HEK293T (cell line): ENCODE results near the gene TMED10.

ENCODE experiments used
- CTCF ChIA-PET: fragments of 350-600 bp; formaldehyde crosslinking; extraction: SDS; loops from one replicate; lab custom pipeline; 2021; ENCODE audit warnings: antibody characterized with exemption, inconsistent platforms; lab: Yijun Ruan, JAX
- POLR2A ChIA-PET: fragments of 350-600 bp; formaldehyde crosslinking; extraction: SDS; loops from one replicate; lab custom pipeline; 2020; ENCODE audit warnings: antibody characterized with exemption, inconsistent platforms; lab: Yijun Ruan, JAX
- DNase-seq: peaks from one replicate; pipeline ENCODE4 v3.0.0; 2012; ENCODE audit warnings: mixed read lengths; ENCODE audit errors: extremely low spot score
- ARNT ChIP-seq: fragments of 450-650 bp; IDR thresholded peaks from 2 replicates; pipeline ENCODE4 v1.6.1; 2017; ENCODE audit warnings: mild to moderate bottlenecking
- BHLHE40 ChIP-seq: fragments of 450-650 bp; IDR thresholded peaks from 2 replicates; pipeline ENCODE4 v1.6.1; 2016; ENCODE audit warnings: mild to moderate bottlenecking, moderate library complexity, borderline replicate concordance
- CTBP1 ChIP-seq: fragments of 450-650 bp; IDR thresholded peaks from 2 replicates; pipeline ENCODE4 v1.6.1; 2016; ENCODE audit warnings: borderline replicate concordance
- ELF4 ChIP-seq: fragments of 450-650 bp; IDR thresholded peaks from 2 replicates; pipeline ENCODE4 v1.6.1; 2017; ENCODE audit warnings: antibody characterized with exemption
- FOXA1 ChIP-seq: fragments of 450-650 bp; IDR thresholded peaks from 2 replicates; pipeline ENCODE4 v1.6.1; 2016; ENCODE audit warnings: mild to moderate bottlenecking
- FOXK2 ChIP-seq: fragments of 450-650 bp; IDR thresholded peaks from 2 replicates; pipeline ENCODE4 v1.6.1; 2016; ENCODE audit warnings: mild to moderate bottlenecking
- FOXM1 ChIP-seq: fragments of 450-650 bp; IDR thresholded peaks from 2 replicates; pipeline ENCODE4 v1.6.1; 2017; ENCODE audit warnings: mild to moderate bottlenecking, borderline replicate concordance
- HDGF ChIP-seq: fragments of 450-650 bp; IDR thresholded peaks from 2 replicates; pipeline ENCODE4 v1.6.1; 2017; ENCODE audit warnings: antibody characterized with exemption, borderline replicate concordance
- L3MBTL2 ChIP-seq: fragments of 450-650 bp; conservative IDR thresholded peaks from 2 replicates; pipeline ENCODE4 v1.6.1; 2016; ENCODE audit warnings: mild to moderate bottlenecking
- LEF1 ChIP-seq: fragments of 450-650 bp; IDR thresholded peaks from 2 replicates; pipeline ENCODE4 v1.6.1; 2017; ENCODE audit warnings: mild to moderate bottlenecking, borderline replicate concordance
- NFRKB ChIP-seq: fragments of 450-650 bp; IDR thresholded peaks from 2 replicates; pipeline ENCODE4 v1.6.1; 2016; ENCODE audit warnings: mild to moderate bottlenecking, moderate library complexity
- PKNOX1 ChIP-seq: fragments of 450-650 bp; IDR thresholded peaks from 2 replicates; pipeline ENCODE4 v1.6.1; 2016
- SP1 ChIP-seq: fragments of 450-650 bp; IDR thresholded peaks from 2 replicates; pipeline ENCODE4 v1.6.1; 2017
- SUZ12 ChIP-seq: fragments of 450-650 bp; IDR thresholded peaks from 2 replicates; pipeline ENCODE4 v1.6.1; 2016; ENCODE audit warnings: mild to moderate bottlenecking
- TARDBP ChIP-seq: fragments of 450-650 bp; IDR thresholded peaks from 2 replicates; pipeline ENCODE4 v1.6.1; 2016
- ZNF384 ChIP-seq: fragments of 450-650 bp; IDR thresholded peaks from 2 replicates; pipeline ENCODE4 v1.6.1; 2016

TMED10 gene

DNA sequence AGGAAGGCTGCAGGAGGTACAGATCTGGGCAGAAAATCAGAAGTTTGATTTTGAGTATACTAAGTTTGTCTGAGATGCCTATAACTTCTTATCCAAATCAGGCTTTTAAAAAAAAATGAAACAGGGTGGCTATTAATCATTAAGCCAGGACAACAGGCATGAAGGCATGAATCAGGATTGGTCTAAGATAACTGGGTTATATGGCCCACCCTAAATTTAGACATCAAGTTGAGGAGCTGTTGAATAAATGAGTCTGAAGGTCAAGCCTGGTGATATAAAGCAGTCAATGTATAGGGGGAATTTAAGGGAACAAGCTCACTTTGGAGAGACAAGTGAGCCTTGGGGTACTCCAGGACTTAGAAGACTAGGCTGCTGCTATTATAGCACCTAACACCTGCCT is 78.2 kb downstream of the TMED10 start:
- DNase-seq = no peak
- TF ChIP-seq ELF4 = no peak
- no peak for TF ChIP-seq PKNOX1
- no peak for TF ChIP-seq CTBP1
- TF ChIP-seq LEF1 = no peak
- TF ChIP-seq L3MBTL2 = no peak
- no peak for TF ChIP-seq SP1
- no peak for TF ChIP-seq NFRKB
- TF ChIP-seq FOXK2 = no peak
- no peak for TF ChIP-seq ZNF384
- no peak for TF ChIP-seq FOXM1
- TF ChIP-seq TARDBP = no peak
- no peak for TF ChIP-seq SUZ12
- TF ChIP-seq BHLHE40 = no peak
- TF ChIP-seq HDGF = no peak
- no peak for TF ChIP-seq ARNT
- TF ChIP-seq FOXA1 = no peak
- ChIA-PET CTCF (no interaction called here), POLR2A (no interaction called here)

DNA sequence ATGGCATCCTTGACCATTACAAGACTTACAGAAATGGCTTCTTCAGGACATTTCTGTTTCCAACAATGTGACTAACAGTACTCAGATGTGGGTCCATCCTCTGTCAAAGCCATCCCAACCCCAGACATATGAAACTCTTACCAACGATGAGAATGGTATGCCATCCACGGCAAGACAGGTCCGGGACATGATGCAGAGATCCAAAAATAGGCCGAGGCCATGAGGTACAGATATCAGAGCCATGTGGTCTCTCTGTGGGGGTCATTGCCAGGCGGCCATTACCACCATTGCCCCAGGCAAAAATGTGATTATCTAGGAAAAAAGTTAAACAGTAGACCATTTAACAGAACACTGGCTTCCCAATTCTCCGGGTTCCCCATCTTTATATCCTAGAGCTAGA is 79.5 kb downstream of the TMED10 start:
- TF ChIP-seq FOXM1 (no peak), HDGF (no peak), NFRKB (no peak), FOXA1 (no peak), L3MBTL2 (no peak), ZNF384 (no peak), ARNT (no peak), TARDBP (no peak), CTBP1 (no peak), LEF1 (no peak), ELF4 (no peak), SP1 (no peak), SUZ12 (no peak), FOXK2 (no peak)
- ChIA-PET POLR2A (no interaction called here), CTCF (interaction anchor here (1.0 kb wide), 1 partner anchor 8 kb away, joined by 4 read pairs; no protein-coding TSS in a partner anchor)
- DNase-seq = no peak

DNA sequence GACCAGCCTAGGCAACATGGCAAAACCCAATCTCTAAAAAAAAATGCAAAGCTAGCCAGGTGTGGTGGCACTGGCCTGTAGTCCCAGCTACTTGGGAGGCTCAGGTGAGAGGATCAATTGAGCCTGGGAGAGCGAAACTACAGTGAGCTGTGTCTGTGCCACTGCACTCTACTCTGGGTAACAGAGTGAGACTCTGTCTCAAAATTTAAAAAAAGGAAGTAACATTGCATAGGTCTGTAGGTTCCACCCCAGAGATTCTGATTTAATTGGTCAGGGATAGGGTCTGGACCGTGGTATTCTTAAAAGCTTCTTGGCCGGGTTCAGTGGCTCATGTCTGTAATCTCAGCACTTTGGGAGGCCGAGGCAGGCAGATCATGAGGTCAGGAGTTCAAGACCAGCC is 80.7 kb downstream of the TMED10 start:
- CTCF ChIA-PET = interaction anchor here (0.6 kb wide), 1 partner anchor 217 kb away, joined by 6 read pairs; no protein-coding TSS in a partner anchor
- POLR2A ChIA-PET = no interaction called here
- no peak for DNase-seq
- TF ChIP-seq ZNF384 = no peak

GRCh38 chr14:75094896-75095295 is 81.5 kb downstream of the TMED10 start:
- DNase-seq = no peak
- ChIA-PET POLR2A (no interaction called here), CTCF (no interaction called here)
- TF ChIP-seq L3MBTL2 = no peak
- TF ChIP-seq SP1 = no peak
- TF ChIP-seq LEF1 = no peak
- TF ChIP-seq FOXA1 = no peak
- no peak for TF ChIP-seq FOXM1
- TF ChIP-seq BHLHE40 = no peak
- TF ChIP-seq TARDBP = no peak
- no peak for TF ChIP-seq SUZ12
- no peak for TF ChIP-seq FOXK2
- no peak for TF ChIP-seq PKNOX1
- TF ChIP-seq ZNF384 = no peak
- TF ChIP-seq CTBP1 = no peak
- TF ChIP-seq ELF4 = no peak
- TF ChIP-seq HDGF = no peak
- TF ChIP-seq NFRKB = no peak
- no peak for TF ChIP-seq ARNT

GRCh38 chr14:75092698-75093097 is 83.7 kb downstream of the TMED10 start:
- TF ChIP-seq CTBP1 (no peak), NFRKB (no peak), ELF4 (no peak), SUZ12 (no peak), BHLHE40 (no peak), ARNT (no peak), ZNF384 (no peak), L3MBTL2 (no peak), TARDBP (no peak)
- DNase-seq = no peak
- CTCF ChIA-PET = no interaction called here
- POLR2A ChIA-PET = no interaction called here

GRCh38 chr14:75091251-75091650 is 85.2 kb downstream of the TMED10 start:
- no peak for DNase-seq
- TF ChIP-seq ARNT = no peak
- TF ChIP-seq PKNOX1 = no peak
- TF ChIP-seq LEF1 = no peak
- no peak for TF ChIP-seq FOXK2
- no peak for TF ChIP-seq TARDBP
- TF ChIP-seq FOXA1 = no peak
- TF ChIP-seq CTBP1 = no peak
- TF ChIP-seq SUZ12 = no peak
- no peak for TF ChIP-seq SP1
- no peak for TF ChIP-seq BHLHE40
- no peak for TF ChIP-seq L3MBTL2
- no peak for TF ChIP-seq ZNF384
- TF ChIP-seq ELF4 = no peak
- no peak for TF ChIP-seq NFRKB
- ChIA-PET POLR2A (interaction anchor here (1.3 kb wide), 1 partner anchor 35 kb away, joined by 3 read pairs; the partner anchor contains the start of gene NEK9), CTCF (no interaction called here)
